Lower lobe of right lung (tissue), 2 donors: ENCODE data around the gene ITGA2. TPM values are rescaled to one million over a fixed set of nuclear protein-coding genes. Genes with fewer than 3 reads are reported as not detected.
A peak's percentile ranks its signal among the peaks of the same experiment; 100 is the strongest.

Experiments
- ATAC-seq, 2 donors: fragments of 200-7000 bp; cut with Tn5 transposase; one replicate each; pipeline ENCODE4 v1.9.1; 2020 to 2022; ENCODE audit warnings: mild to moderate bottlenecking in 2 of 2, moderate library complexity in 2 of 2
- DNase-seq: peaks from one replicate; pipeline ENCODE4 v3.0.0-alpha.2; 2020
- H3K27ac ChIP-seq: fragments of 200-600 bp; one replicate; pipeline ENCODE4 v1.8.0; 2022
- H3K27me3 ChIP-seq: fragments of 200-600 bp; one replicate; pipeline ENCODE4 v1.8.0; 2022; ENCODE audit warnings: low read depth
- H3K36me3 ChIP-seq: fragments of 200-600 bp; one replicate; pipeline ENCODE4 v1.8.0; 2022; ENCODE audit warnings: mild to moderate bottlenecking
- H3K4me1 ChIP-seq: fragments of 200-600 bp; one replicate; pipeline ENCODE4 v1.8.0; 2022
- H3K4me3 ChIP-seq: fragments of 200-600 bp; one replicate; pipeline ENCODE4 v1.8.0; 2022; ENCODE audit warnings: mild to moderate bottlenecking
- H3K9me3 ChIP-seq: fragments of 200-600 bp; one replicate; pipeline ENCODE4 v1.8.0; 2022
- intact Hi-C: fragments of 100-400 bp; cut with DNase I; formaldehyde crosslinking; loops from one replicate; pipeline ENCODE4 v1.11.0; 2022
- long read RNA-seq: library from polyadenylated mRNA; unstranded; transcript quantifications from one replicate; pipeline ENCODE4 v2.0.0, GENCODE V29; 2021
- total RNA-seq: library from RNA; stranded (reverse); fragmentation: NEBNext Ultra II Directional; extraction: Animal tissue kit (Norgen Biotek cat#: 25700); gene quantifications from one replicate; pipeline ENCODE4 v1.2.1, GENCODE V29; 2021
- TF ChIP-seq, protein P1 (sequence below): fragments of 200-600 bp; IDR thresholded peaks from one replicate; pipeline ENCODE4 v1.8.0; 2022; ENCODE audit warnings: antibody characterized with exemption, mild to moderate bottlenecking
- donor health status: DM: no; HTN: yes; CAD: no; lungs with severe emphysema.

Gene ITGA2
- 7.4 TPM for total RNA-seq
- long read RNA-seq, full-length matches to known transcripts = 2 of 9 reads
- long read RNA-seq, partial matches to known transcripts = 0 of 9 reads
- long read RNA-seq, other reads (novel, unspliced or antisense) = 7 of 9 reads

DNA sequence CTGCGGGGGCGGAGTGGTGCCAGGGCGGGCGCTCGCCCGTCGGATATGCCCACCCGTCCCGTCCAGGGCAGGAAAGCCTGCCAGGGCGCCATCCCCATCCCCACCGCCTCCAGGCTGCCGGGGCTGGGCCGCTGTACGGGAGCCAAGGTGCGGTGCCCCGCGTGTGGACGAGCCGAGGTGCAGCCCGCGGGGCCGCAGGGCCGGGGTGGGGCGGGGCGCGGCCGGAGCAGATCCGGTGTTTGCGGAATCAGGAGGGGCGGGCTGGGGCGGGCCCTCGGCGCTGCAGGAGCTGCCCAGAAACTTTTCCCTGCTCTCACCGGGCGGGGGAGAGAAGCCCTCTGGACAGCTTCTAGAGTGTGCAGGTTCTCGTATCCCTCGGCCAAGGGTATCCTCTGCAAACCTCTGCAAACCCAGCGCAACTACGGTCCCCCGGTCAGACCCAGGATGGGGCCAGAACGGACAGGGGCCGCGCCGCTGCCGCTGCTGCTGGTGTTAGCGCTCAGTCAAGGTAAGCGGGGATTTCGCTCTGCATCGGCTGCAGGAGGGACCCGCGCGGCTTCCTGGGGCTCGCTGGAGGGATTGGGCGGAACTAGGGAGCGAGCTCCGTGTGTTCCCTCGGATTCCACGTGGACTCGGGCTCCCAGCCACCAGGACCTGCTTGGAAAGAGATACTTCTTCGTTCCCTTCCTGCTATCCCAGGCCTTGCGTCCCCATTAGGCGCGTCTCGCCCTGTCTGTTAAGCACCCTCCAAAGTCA lies at the start of gene ITGA2:
ITGA2 (plus strand) TSS at position 328 of the 756 bp plus-strand sequence; CDS start at position 445, 117 bp downstream.
- TF ChIP-seq, protein P1, sequence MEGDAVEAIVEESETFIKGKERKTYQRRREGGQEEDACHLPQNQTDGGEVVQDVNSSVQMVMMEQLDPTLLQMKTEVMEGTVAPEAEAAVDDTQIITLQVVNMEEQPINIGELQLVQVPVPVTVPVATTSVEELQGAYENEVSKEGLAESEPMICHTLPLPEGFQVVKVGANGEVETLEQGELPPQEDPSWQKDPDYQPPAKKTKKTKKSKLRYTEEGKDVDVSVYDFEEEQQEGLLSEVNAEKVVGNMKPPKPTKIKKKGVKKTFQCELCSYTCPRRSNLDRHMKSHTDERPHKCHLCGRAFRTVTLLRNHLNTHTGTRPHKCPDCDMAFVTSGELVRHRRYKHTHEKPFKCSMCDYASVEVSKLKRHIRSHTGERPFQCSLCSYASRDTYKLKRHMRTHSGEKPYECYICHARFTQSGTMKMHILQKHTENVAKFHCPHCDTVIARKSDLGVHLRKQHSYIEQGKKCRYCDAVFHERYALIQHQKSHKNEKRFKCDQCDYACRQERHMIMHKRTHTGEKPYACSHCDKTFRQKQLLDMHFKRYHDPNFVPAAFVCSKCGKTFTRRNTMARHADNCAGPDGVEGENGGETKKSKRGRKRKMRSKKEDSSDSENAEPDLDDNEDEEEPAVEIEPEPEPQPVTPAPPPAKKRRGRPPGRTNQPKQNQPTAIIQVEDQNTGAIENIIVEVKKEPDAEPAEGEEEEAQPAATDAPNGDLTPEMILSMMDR = no peak
- no peaks in the 10 kb centered on the region for H3K27me3 ChIP-seq
- H3K27ac ChIP-seq = peak within 1 kb of the TSS; percentile 76
- intact Hi-C loops = no loop called here
- ATAC-seq = peak; percentile 88 to 91
- H3K9me3 ChIP-seq = no peaks in the 10 kb centered on the region
- peak within 1 kb of the TSS; percentile 79 for H3K4me3 ChIP-seq
- H3K36me3 ChIP-seq = no peaks in the 10 kb centered on the region
- peak; percentile 68 for DNase-seq
- H3K4me1 ChIP-seq = peaks cover 13% of the 10 kb centered on the region

DNA sequence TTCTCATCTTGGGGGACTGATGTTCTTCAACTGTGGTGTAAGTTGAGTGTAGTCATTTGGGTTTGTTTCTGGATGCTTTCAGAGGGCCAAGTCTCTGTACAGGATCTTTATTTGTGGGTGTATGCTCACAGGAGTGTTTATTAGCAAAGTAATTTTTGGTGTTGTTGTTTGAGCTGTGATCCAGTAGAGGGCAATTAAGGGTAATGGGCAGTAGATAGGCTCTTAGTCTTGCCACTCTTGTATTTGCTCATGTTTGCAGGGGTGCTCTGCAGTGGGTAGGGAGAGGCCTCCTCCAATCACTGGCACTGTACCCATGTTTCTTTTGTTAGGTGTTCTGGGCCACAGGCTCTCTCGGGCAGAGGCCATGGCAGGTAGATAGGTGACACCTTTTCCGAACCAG lies 45.9 kb upstream of the ITGA2 start:
- no peak for ATAC-seq
- intact Hi-C loops = no loop called here
- TF ChIP-seq, protein P1 = no peak

DNA sequence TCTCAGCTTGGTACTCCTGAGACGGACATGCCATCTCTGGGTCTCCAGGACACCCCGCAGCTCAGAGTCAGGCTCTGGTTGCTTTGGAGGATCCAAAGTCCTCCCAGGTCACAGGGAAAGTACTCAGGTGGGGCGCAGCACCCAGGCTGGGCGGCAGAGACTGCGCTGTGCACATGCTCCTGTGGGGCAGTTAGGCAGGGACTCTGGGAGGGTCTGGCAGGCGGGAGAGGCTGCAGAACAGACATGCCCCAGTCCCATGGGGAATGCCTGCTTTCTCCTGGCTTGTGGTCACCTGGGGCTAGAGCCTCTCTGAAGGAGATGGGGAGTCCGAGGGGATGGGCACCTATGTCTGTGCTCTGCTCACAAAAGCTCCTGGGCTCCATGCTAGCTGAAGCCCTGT lies 45.3 kb upstream of the ITGA2 start:
- H3K27ac ChIP-seq = no peak overlapping the region
- H3K4me3 ChIP-seq = no peak overlapping the region
- peaks cover 16% of the 10 kb centered on the region for H3K36me3 ChIP-seq
- TF ChIP-seq, protein P1 = no peak
- peaks cover 15% of the 10 kb centered on the region for H3K4me1 ChIP-seq
- DNase-seq (no peak), ATAC-seq (peak in 1 of 2 donors; percentile 45)
- intact Hi-C loops = no loop called here
- no peaks in the 10 kb centered on the region for H3K9me3 ChIP-seq
- H3K27me3 ChIP-seq = no peaks in the 10 kb centered on the region

More for the DNA sequence above, 45.9 kb upstream of the ITGA2 start:
- Histone ChIP-seq H3K27ac (no peak overlapping the region), H3K4me3 (no peak overlapping the region), H3K27me3 (no peaks in the 10 kb centered on the region), H3K36me3 (peaks cover 21% of the 10 kb centered on the region), H3K9me3 (no peaks in the 10 kb centered on the region), H3K4me1 (peaks cover 11% of the 10 kb centered on the region)
- DNase-seq = no peak

DNA sequence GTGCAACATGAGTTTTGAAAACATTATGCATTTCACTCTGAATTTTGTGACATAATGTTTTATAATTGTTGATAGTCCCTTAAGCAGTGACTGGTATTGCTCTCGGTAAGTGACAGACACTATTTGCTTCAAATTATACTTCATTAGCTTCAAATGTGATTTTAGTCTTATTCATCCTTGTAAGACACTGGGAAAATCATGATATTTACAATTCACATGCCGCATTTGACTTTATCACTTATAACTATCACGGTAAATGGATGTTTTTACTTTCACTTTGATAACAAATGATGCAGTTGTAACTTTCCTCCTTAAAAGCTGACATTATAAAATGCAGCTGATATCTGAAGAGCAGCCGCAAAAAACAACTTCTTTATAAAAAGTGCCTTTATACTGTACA lies 44.1 kb upstream of the ITGA2 start:
- H3K27me3 ChIP-seq = no peaks in the 10 kb centered on the region
- TF ChIP-seq, protein P1 = no peak
- H3K4me3 ChIP-seq = peak overlapping the region; percentile 34
- peaks cover 9% of the 10 kb centered on the region for H3K36me3 ChIP-seq
- DNase-seq (no peak), ATAC-seq (no peak)
- no peak overlapping the region for H3K27ac ChIP-seq
- H3K4me1 ChIP-seq = peaks cover 16% of the 10 kb centered on the region
- intact Hi-C loops = loop anchor here (5.0 kb wide), 1 partner anchor 152 kb away; no protein-coding TSS in a partner anchor
- H3K9me3 ChIP-seq = no peaks in the 10 kb centered on the region

DNA sequence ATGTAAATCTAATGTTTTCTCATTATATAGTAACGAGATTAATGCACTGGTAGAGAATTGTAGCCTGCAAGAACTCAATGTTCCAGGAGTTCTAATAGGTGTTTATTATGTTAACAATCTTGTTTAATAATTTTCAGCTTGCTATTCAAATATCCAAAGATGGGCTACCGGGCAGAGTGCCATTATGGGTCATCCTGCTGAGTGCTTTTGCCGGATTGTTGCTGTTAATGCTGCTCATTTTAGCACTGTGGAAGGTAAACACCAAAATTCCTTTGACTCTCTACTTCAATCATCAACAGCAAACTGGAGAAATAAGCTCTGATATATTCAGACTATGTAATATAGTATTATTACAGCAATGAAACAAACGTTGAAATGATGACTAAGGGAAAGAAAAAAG lies 41.9 kb upstream of the ITGA2 start:
- TF ChIP-seq, protein P1 = no peak
- Histone ChIP-seq H3K9me3 (no peaks in the 10 kb centered on the region), H3K27me3 (no peaks in the 10 kb centered on the region), H3K27ac (no peak overlapping the region), H3K4me1 (peaks cover 16% of the 10 kb centered on the region), H3K36me3 (peaks cover 12% of the 10 kb centered on the region), H3K4me3 (no peak overlapping the region)
- intact Hi-C loops = loop anchor here (5.0 kb wide), 1 partner anchor 150 kb away; no protein-coding TSS in a partner anchor
- DNase-seq (no peak), ATAC-seq (no peak)
